GM12872 (cell line): ENCODE measurements around the gene UBE2E3.

Source experiments
- TF ChIP-seq, protein P1 (sequence below): IDR thresholded peaks from 3 replicates; pipeline ENCODE4 v1.5.1; 2011; ENCODE audit warnings: low read depth, mild to moderate bottlenecking, low read length, moderate library complexity; ENCODE audit not compliant: insufficient read depth

The UBE2E3 gene

DNA sequence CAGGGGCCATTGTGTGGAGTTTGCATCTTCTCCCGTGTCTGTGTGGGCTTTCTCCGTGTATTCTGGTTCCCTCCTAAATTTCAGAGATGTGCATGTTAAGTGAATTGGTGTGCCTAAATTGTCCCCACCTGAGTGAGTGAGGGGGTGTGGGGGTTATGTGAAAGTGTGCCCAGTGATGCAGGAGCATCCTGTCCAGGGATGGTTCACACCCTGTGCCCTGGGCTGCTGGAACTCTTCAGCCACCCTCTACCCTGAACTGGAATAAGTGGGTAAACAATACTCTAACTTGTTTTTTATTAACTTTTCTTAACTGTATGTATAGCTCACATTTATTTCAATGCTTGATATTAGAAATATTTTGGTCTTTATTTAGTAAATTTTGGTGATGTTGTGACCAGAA lies 56.0 kb downstream of the UBE2E3 start:
- TF ChIP-seq, protein P1, sequence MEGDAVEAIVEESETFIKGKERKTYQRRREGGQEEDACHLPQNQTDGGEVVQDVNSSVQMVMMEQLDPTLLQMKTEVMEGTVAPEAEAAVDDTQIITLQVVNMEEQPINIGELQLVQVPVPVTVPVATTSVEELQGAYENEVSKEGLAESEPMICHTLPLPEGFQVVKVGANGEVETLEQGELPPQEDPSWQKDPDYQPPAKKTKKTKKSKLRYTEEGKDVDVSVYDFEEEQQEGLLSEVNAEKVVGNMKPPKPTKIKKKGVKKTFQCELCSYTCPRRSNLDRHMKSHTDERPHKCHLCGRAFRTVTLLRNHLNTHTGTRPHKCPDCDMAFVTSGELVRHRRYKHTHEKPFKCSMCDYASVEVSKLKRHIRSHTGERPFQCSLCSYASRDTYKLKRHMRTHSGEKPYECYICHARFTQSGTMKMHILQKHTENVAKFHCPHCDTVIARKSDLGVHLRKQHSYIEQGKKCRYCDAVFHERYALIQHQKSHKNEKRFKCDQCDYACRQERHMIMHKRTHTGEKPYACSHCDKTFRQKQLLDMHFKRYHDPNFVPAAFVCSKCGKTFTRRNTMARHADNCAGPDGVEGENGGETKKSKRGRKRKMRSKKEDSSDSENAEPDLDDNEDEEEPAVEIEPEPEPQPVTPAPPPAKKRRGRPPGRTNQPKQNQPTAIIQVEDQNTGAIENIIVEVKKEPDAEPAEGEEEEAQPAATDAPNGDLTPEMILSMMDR = no peak

DNA sequence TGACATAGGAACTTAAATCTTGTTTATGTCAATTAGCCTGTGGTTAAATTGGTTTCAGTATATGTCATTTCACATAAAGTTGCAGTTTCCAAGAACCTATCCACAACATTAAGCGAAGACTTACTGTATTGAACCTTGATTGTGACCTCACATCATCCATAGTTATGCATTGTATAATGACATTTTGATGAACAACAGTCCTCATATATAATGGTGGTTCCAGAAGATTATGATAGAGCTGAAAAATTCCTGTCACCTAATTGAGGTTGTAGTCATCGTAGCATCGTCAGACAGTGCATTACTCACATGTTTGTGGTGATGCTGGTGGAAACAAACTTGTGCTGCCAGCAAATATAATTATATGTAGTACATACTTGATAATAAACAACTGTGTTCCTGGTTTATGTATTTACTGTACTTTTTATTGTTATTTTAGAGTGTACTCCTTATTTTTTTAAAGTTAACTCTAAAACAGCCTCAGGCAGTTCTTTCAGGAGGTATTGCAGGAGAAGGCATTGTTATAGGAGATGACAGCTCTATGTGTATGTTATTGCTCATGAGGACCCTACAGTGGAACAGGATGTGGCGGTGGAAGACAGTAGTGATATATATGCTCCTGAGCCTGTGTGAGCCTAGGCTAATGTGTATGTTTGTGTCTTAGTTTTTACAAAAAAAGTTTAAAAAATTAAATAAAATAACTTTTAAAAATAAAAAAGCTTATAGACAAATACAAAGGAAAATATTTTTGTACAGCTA lies 56.6 kb downstream of the UBE2E3 start:
- TF ChIP-seq, protein P1 = no peak

DNA sequence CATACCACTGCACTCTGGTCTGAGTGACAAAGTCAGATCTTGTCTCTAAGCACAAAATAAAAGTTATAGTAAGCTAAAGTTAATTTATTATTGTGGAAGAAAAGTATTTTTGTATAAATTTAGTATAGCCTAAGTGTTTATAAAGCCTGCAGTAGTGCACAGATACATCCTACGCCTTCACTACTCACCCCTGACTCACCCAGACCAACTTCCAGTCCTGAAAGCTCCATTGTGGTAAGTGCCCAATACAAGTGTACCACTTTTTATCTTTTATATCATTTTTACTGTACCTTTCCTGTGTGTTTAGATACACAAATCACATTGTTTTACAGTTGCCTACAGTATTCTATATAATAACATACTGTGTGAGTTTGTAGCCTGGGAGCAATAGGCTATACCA lies 57.5 kb downstream of the UBE2E3 start:
- TF ChIP-seq, protein P1 = no peak

DNA sequence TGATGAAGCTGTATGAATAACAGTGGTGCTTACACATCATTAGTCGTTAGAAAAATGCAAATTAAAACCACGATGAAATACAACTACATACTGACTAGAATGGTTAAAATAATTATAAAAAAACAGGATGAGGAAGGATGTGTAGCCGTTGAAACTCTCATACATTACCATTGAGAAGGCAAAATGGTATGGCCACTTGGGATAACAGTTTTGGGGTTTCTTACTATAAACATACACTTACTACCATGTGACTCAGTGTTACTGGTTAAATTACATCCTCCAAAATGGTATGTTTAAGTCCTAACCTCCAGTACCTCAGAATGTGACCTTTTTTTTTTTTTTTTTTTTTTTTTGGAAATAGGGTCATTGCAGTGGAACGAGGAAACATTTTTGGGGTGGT lies 58.4 kb downstream of the UBE2E3 start:
- TF ChIP-seq, protein P1 = no peak

DNA sequence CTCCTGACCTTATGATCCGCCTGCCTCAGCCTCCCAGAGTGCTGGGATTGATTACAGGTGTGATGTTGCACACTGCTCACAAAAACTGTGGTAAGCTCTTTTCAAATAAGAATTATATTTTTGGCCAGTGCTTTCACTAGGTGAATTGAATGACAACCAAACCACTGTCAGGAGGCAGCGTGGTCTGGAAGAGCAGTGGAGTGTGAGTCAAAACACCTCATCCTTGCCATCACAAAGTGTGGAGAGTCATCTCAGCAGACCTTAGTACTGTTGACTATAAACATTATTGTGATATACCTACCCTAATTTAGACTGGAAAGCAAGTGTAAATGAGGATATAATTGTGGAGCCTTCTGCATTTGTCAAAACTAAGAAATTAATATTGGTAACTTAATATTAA lies 61.3 kb downstream of the UBE2E3 start:
- TF ChIP-seq, protein P1 = no peak

DNA sequence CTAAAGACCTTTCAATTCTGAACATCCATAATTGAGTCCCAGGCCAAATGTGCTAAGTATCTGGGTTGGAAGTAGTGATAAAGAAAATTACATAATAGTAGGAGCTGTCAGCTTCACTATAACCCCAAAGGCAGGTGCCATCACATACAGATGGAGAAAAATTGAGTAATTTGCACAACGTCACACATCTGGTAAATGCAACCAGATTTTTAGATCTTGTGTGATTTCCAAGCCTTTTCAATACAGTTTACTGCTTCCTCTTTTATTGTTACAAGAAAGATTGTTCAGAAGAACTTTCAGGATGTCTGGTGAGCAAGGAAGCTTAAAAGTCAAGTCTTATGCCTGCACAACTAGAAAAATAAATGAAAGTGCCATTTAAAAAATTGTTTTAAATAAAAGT lies 62.3 kb downstream of the UBE2E3 start:
- TF ChIP-seq, protein P1 = no peak

DNA sequence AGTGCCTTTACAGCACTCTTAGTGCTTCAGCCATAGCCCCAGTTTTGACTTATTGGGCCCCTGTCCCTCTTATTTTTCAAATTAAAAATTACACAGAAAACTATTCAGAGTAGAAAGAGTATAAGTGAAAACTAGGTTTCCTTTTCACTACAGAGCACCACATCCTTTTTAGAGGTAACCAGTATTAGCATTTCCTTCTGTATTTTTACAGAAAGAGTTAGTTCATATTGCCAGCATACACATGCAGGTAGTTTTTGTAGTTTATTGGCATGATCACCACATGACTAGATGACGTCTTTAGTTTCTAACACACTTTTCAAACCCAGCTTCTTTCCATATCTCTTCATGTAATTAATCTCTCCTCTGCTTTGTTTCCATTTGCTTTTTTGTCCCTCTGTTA lies 66.4 kb downstream of the UBE2E3 start:
- TF ChIP-seq, protein P1 = no peak
